Breast epithelium (tissue), 3 donors: ENCODE measurements around the gene ODF4.

Experiments used
- CTCF ChIP-seq, 3 donors: fragments of 450-650 bp; IDR thresholded peaks; one replicate each; pipeline ENCODE4 v1.5.1; 2016 to 2017; ENCODE audit warnings: antibody characterized with exemption in 3 of 3, mild to moderate bottlenecking in 3 of 3, moderate library complexity in 3 of 3
- POLR2A ChIP-seq: fragments of 450-650 bp; IDR thresholded peaks from one replicate; pipeline ENCODE4 v1.6.1; 2016; ENCODE audit warnings: antibody characterized with exemption, mild to moderate bottlenecking, moderate library complexity
- POLR2AphosphoS5 ChIP-seq, 3 donors: sonication (generic); formaldehyde crosslinking; IDR thresholded peaks; one replicate each; pipeline ENCODE4 v1.6.1; 2017; ENCODE audit warnings: antibody characterized with exemption in 3 of 3

DNA sequence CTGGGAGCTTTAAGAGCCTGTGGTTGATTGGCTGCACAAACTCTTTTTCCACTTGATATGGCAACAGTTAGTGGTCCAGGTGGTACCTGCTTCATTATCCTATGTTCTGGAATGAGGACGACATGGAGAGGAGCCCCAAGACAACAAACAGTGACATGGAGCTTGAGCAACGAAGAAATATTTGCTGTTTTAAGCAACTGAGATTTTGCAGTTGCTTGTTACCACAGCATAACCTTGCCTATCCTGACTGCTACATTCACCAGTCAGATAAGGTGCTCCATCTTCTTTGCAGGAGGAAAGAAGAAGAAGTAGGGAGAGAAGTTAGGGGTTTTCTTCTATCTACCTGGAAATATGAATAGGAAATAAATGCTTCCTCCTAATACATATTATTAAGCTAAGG lies 7.5 kb upstream of the ODF4 start:
- TF ChIP-seq CTCF (IDR thresholded peaks at IDR 0.05) (no peak), POLR2AphosphoS5 (IDR thresholded peaks at IDR 0.05) (no peak), POLR2A (no peak)
